Astrocyte (in vitro differentiated cells and primary cell): ENCODE results near the gene NFIA. TPM values are rescaled to one million over a fixed set of nuclear protein-coding genes. Genes with fewer than 3 reads are reported as not detected.

Experiments used
- DNase-seq: peaks from one replicate; pipeline ENCODE4 v3.0.0-alpha.2; 2010; ENCODE audit warnings: low read depth
- FAIRE-seq: peaks from 2 replicates; lab custom pipeline; 2011; peaks lifted over from hg19 to GRCh38; lab: Jason Lieb, UNC
- H2AFZ ChIP-seq: 2 replicates; pipeline ENCODE4 v1.6.0; 2012; ENCODE audit warnings: low read depth, low read length, inconsistent platforms
- H3K27ac ChIP-seq: 2 replicates; pipeline ENCODE4 v1.5.1; 2011; ENCODE audit warnings: low read depth, low read length, inconsistent platforms
- H3K27me3 ChIP-seq: 2 replicates; pipeline ENCODE4 v1.6.0; 2011; ENCODE audit warnings: low read length, inconsistent platforms; ENCODE audit not compliant: insufficient read depth
- H3K36me3 ChIP-seq: 2 replicates; pipeline ENCODE4 v1.5.1; 2011; ENCODE audit warnings: low read length, inconsistent platforms; ENCODE audit not compliant: insufficient read depth
- H3K4me1 ChIP-seq: 2 replicates; pipeline ENCODE4 v1.5.1; 2011; ENCODE audit warnings: low read length, inconsistent platforms; ENCODE audit not compliant: insufficient read depth
- H3K4me2 ChIP-seq: 2 replicates; pipeline ENCODE4 v1.6.0; 2012; ENCODE audit warnings: low read length, inconsistent platforms
- H3K4me3 ChIP-seq: 2 replicates; pipeline ENCODE4 v1.5.1; 2011; ENCODE audit warnings: low read depth, mild to moderate bottlenecking, low read length, inconsistent platforms; ENCODE audit not compliant: insufficient read depth
- H3K79me2 ChIP-seq: 2 replicates; pipeline ENCODE4 v1.6.0; 2012; ENCODE audit warnings: mild to moderate bottlenecking, low read length, inconsistent platforms; ENCODE audit not compliant: insufficient read depth
- H3K9ac ChIP-seq: 2 replicates; pipeline ENCODE4 v1.6.0; 2012; ENCODE audit warnings: mild to moderate bottlenecking, low read length, inconsistent platforms
- H3K9me3 ChIP-seq: 2 replicates; pipeline ENCODE4 v1.5.1; 2012; ENCODE audit warnings: low read depth, mild to moderate bottlenecking, low read length, inconsistent platforms; ENCODE audit not compliant: insufficient read depth
- H4K20me1 ChIP-seq: 2 replicates; pipeline ENCODE4 v1.6.0; 2012; ENCODE audit warnings: low read length, inconsistent platforms; ENCODE audit not compliant: insufficient read depth
- H3K27ac Mint-ChIP-seq: one replicate; pipeline ENCODE4 v1.8.0; 2021; ENCODE audit warnings: mild to moderate bottlenecking, mixed read lengths; ENCODE audit not compliant: unreplicated experiment
- H3K27me3 Mint-ChIP-seq: one replicate; pipeline ENCODE4 v1.8.0; 2021; ENCODE audit warnings: low read depth, mixed read lengths; ENCODE audit not compliant: unreplicated experiment
- H3K36me3 Mint-ChIP-seq: one replicate; pipeline ENCODE4 v1.8.0; 2021; ENCODE audit warnings: low read depth, mixed read lengths; ENCODE audit not compliant: unreplicated experiment
- H3K4me1 Mint-ChIP-seq: one replicate; pipeline ENCODE4 v1.8.0; 2021; ENCODE audit warnings: low read depth, mixed read lengths; ENCODE audit not compliant: unreplicated experiment
- H3K4me3 Mint-ChIP-seq: one replicate; pipeline ENCODE4 v1.8.0; 2021; ENCODE audit warnings: mild to moderate bottlenecking, moderate library complexity, mixed read lengths; ENCODE audit not compliant: unreplicated experiment
- H3K9me3 Mint-ChIP-seq: one replicate; pipeline ENCODE4 v1.8.0; 2021; ENCODE audit warnings: mild to moderate bottlenecking, mixed read lengths; ENCODE audit not compliant: unreplicated experiment
- EZH2 ChIP-seq: IDR thresholded peaks from 2 replicates; pipeline ENCODE4 v1.6.1; 2012; ENCODE audit warnings: mild to moderate bottlenecking, low read length, inconsistent platforms; ENCODE audit not compliant: insufficient read depth
- total RNA-seq: library from RNA; stranded (reverse); gene quantifications from 2 replicates; pipeline ENCODE4 v1.2.1, GENCODE V29; 2021
- TF ChIP-seq, protein P1 (sequence below): IDR thresholded peaks from 2 replicates; pipeline ENCODE4 v1.5.1; 2011; ENCODE audit warnings: low read depth, mild to moderate bottlenecking, inconsistent platforms, low read length, moderate library complexity; ENCODE audit not compliant: insufficient read depth

Gene NFIA
- total RNA-seq, 1 donor from 2014 or later = 4.6 TPM

- Mint-ChIP-seq H3K27me3 (peaks cover 3% of the 10 kb centered on the region), H3K9me3 (no peaks in the 10 kb centered on the region), H3K36me3 (peaks cover 7% of the 10 kb centered on the region), H3K4me3 (no peak overlapping the region), H3K27ac (no peak overlapping the region), H3K4me1 (peaks cover 25% of the 10 kb centered on the region)
- Histone ChIP-seq H3K36me3 (no peaks in the 10 kb centered on the region), H3K9me3 (no peaks in the 10 kb centered on the region), H3K27ac (no peak overlapping the region), H3K4me3 (no peak overlapping the region), H3K4me2 (no peak overlapping the region), H3K79me2 (no peaks in the 10 kb centered on the region), H2AFZ (no peak overlapping the region), H4K20me1 (no peaks in the 10 kb centered on the region), H3K4me1 (no peaks in the 10 kb centered on the region), H3K9ac (no peak overlapping the region), H3K27me3 (no peaks in the 10 kb centered on the region)
- DNase-seq = no peak
- TF ChIP-seq, protein P1, sequence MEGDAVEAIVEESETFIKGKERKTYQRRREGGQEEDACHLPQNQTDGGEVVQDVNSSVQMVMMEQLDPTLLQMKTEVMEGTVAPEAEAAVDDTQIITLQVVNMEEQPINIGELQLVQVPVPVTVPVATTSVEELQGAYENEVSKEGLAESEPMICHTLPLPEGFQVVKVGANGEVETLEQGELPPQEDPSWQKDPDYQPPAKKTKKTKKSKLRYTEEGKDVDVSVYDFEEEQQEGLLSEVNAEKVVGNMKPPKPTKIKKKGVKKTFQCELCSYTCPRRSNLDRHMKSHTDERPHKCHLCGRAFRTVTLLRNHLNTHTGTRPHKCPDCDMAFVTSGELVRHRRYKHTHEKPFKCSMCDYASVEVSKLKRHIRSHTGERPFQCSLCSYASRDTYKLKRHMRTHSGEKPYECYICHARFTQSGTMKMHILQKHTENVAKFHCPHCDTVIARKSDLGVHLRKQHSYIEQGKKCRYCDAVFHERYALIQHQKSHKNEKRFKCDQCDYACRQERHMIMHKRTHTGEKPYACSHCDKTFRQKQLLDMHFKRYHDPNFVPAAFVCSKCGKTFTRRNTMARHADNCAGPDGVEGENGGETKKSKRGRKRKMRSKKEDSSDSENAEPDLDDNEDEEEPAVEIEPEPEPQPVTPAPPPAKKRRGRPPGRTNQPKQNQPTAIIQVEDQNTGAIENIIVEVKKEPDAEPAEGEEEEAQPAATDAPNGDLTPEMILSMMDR = no peak
- no peak for TF ChIP-seq EZH2
- FAIRE-seq = no peak
These were observed 354.2 kb downstream of the NFIA start for GRCh38 chr1:61436491-61437120.

- FAIRE-seq (no peak), DNase-seq (no peak)
- Mint-ChIP-seq H3K4me1 (peaks cover 34% of the 10 kb centered on the region), H3K4me3 (no peak overlapping the region), H3K36me3 (peaks cover 7% of the 10 kb centered on the region), H3K9me3 (no peaks in the 10 kb centered on the region), H3K27ac (no peak overlapping the region), H3K27me3 (no peaks in the 10 kb centered on the region)
- H4K20me1 ChIP-seq = no peaks in the 10 kb centered on the region
- no peak overlapping the region for H3K9ac ChIP-seq
- H3K79me2 ChIP-seq = no peaks in the 10 kb centered on the region
- TF ChIP-seq, protein P1 = no peak
- TF ChIP-seq EZH2 = no peak
- no peaks in the 10 kb centered on the region for H3K9me3 ChIP-seq
- H3K36me3 ChIP-seq = no peaks in the 10 kb centered on the region
- no peak overlapping the region for H2AFZ ChIP-seq
- no peak overlapping the region for H3K27ac ChIP-seq
- H3K27me3 ChIP-seq = no peaks in the 10 kb centered on the region
- no peaks in the 10 kb centered on the region for H3K4me1 ChIP-seq
- H3K4me2 ChIP-seq = no peak overlapping the region
- H3K4me3 ChIP-seq = no peak overlapping the region
These were observed 356.9 kb downstream of the NFIA start for GRCh38 chr1:61439234-61439633.

DNA sequence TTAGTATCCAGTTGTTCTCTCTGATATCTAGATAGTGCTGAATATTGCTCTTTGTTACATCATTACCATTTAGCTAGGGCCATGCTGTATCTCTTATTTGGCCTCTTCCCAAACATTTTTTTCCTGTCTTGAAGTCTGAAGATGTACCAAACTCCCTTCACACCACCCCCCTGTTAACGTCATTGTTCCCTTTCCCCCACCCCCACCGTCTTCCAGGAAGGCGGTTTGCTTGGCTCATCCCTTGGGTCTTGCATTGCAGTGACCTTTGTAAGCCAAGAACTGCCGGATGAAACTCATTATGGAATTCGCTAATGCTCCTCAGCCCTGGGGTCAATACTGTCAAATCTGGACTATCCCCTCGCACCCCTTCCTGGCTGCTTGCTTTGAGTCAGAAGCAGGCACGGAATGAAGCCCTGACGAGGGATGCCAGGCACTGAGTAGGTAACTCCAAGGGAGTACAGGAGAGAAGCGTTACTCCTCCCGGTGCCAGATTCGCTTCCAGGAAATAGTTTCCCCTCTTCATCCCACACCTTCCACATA, 359.4 kb downstream of the NFIA start:
- H3K4me1 Mint-ChIP-seq = peaks cover 29% of the 10 kb centered on the region
- no peak overlapping the region for H3K27ac ChIP-seq
- DNase-seq = no peak
- no peak overlapping the region for H3K4me3 Mint-ChIP-seq
- no peak overlapping the region for H3K4me3 ChIP-seq
- H3K4me1 ChIP-seq = no peaks in the 10 kb centered on the region
- H3K36me3 ChIP-seq = no peaks in the 10 kb centered on the region
- no peak for TF ChIP-seq EZH2
- TF ChIP-seq, protein P1 = no peak
- H3K27ac Mint-ChIP-seq = no peak overlapping the region
- no peaks in the 10 kb centered on the region for H3K27me3 ChIP-seq
- H3K9me3 Mint-ChIP-seq = no peaks in the 10 kb centered on the region
- no peaks in the 10 kb centered on the region for H4K20me1 ChIP-seq
- no peak for FAIRE-seq
- H2AFZ ChIP-seq = no peak overlapping the region
- H3K27me3 Mint-ChIP-seq = no peaks in the 10 kb centered on the region
- no peaks in the 10 kb centered on the region for H3K79me2 ChIP-seq
- H3K9ac ChIP-seq = no peak overlapping the region
- no peak overlapping the region for H3K4me2 ChIP-seq
- no peaks in the 10 kb centered on the region for H3K9me3 ChIP-seq
- H3K36me3 Mint-ChIP-seq = peaks cover 6% of the 10 kb centered on the region
